GM13976 (cell line): ENCODE data around the gene SPTLC1.
"Not testable (repeated sequence)": the region's sequence is repeated elsewhere in the genome, so short reads cannot be mapped to it uniquely, and the experiment has no call there.

Experiments used
- DNase-seq: peaks from one replicate; pipeline ENCODE4 v3.0.0; 2012; ENCODE audit warnings: low spot score
- in situ Hi-C: fragments of 300-500 bp; cut with MboI; formaldehyde crosslinking; loops from one replicate; pipeline ENCODE4 v1.12.0; 2022; ENCODE audit warnings: low sequenced_read_pairs, mixed read lengths, inconsistent platforms; ENCODE audit not compliant: unreplicated experiment
- TF ChIP-seq, protein P1 (sequence below): IDR thresholded peaks from 2 replicates; pipeline ENCODE4 v1.5.1; 2012; ENCODE audit warnings: borderline replicate concordance, mild to moderate bottlenecking; ENCODE audit not compliant: insufficient read depth; ENCODE audit errors: extremely low read depth, missing control alignments, control extremely low read depth

The SPTLC1 gene

GRCh38 chr9:92159058-92159457, 43.8 kb upstream of the SPTLC1 start:
- DNase-seq, result no peak
- in situ Hi-C loops, result no loop called here
- TF ChIP-seq, protein P1, sequence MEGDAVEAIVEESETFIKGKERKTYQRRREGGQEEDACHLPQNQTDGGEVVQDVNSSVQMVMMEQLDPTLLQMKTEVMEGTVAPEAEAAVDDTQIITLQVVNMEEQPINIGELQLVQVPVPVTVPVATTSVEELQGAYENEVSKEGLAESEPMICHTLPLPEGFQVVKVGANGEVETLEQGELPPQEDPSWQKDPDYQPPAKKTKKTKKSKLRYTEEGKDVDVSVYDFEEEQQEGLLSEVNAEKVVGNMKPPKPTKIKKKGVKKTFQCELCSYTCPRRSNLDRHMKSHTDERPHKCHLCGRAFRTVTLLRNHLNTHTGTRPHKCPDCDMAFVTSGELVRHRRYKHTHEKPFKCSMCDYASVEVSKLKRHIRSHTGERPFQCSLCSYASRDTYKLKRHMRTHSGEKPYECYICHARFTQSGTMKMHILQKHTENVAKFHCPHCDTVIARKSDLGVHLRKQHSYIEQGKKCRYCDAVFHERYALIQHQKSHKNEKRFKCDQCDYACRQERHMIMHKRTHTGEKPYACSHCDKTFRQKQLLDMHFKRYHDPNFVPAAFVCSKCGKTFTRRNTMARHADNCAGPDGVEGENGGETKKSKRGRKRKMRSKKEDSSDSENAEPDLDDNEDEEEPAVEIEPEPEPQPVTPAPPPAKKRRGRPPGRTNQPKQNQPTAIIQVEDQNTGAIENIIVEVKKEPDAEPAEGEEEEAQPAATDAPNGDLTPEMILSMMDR, result no peak

DNA sequence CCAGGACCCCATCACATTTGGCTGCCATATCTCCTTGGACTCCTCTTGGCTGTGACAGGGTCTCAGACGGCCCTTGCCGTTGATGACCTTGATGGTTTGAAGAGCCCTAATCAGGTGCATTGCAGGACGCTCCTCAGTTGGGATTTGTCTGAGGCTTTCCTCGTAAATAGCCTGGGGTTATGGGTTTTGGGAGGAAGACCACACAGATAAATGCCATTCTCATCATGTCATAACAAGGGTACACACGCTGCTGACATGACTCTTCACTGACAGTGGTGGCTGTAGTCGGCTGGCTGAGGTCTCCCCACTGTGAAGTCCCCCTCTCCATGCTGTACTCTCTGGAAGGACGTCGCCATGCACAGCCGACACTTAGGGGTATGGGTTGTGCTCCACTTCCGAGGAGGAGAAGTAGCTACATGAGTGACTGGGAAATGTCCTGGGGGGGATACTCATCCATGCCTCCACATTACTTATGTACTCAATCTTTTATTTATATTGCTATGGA, 42.9 kb upstream of the SPTLC1 start:
- TF ChIP-seq, protein P1, result no peak
- in situ Hi-C loops, result no loop called here
- DNase-seq, result no peak

DNA sequence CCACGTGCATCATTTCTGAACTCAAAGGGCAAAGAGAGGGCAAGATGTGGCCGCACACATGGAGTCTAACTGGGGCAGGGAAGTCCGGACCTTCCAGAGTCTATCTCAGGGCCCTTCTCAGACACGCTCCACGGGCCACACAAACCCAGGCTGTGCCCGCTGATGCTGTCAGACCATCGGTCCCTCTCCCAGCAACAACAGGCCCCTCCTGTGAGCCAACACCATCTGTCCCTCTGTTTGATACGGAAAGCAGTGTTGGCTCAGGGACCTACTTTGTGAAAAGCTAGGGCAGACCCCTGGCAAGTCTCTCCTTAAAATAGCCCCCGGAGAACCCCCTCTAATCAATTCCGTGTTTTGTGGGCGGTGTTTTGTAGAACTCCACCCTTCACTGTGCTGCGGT, 40.5 kb upstream of the SPTLC1 start:
- DNase-seq, in situ Hi-C loops: not testable (repeated sequence)

DNA sequence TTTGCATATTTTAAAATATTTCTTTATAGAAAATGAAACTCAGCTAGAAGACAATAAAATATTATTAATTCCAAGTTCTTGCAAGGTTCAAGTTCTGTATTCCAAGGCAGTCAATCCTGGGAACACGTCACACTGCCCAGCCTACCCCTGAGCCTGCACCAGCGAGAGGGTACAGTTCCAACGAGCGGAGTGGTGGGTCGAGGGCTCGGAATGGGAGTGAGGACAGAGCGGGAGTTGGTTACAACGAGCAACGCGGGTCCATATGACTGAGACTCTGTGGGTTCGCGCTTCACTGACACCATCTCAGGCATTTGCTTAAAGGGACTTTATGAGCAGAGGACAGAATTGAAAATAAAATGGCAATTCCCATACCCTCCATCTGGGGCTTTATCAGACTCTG, 40.0 kb upstream of the SPTLC1 start:
- no peak for DNase-seq
- in situ Hi-C loops, result no loop called here
- TF ChIP-seq, protein P1, result no peak

- DNase-seq, in situ Hi-C loops: not testable (repeated sequence)
These were observed 38.5 kb upstream of the SPTLC1 start for GRCh38 chr9:92153466-92154415.

GRCh38 chr9:92151691-92152393, 36.6 kb upstream of the SPTLC1 start:
- DNase-seq, result no peak
- TF ChIP-seq, protein P1, result no peak
- in situ Hi-C loops, result no loop called here

DNA sequence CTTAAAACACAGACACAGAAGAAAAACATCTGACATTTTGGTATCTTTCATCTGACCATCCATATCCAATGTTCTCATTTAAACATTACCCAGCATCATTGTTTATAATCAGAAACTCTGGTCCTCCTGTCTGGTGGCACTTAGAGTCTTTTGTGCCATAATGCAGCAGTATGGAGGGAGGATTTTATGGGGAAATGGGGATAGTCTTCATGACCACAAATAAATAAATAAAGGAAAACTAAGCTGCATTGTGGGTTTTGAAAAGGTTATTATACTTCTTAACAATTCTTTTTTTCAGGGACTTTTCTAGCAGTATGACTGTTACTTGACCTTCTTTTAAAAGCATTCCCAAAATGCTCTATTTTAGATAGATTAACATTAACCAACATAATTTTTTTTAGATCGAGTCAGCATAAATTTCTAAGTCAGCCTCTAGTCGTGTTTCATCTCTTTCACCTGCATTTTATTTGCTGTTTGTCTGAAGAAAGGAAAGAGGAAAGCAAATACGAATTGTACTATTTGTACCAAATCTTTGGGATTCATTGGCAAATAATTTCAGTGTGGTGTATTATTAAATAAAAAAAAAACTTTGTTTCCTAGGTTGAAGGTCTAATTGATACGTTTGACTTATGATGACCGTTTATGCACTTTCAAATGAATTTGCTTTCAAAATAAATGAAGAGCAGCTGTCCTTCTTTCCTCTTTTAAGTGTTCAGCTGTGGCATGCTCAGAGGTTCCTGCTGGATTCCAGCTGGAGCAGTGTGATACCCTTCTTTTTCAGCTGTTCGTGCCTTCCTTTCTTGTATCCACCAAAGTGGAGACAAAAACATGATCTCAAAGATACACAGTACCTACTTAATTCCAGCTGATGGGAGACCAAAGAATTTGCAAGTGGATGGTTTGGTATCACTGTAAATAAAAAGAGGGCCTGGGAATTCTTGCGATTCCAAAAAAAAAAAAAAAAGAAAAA, 35.6 kb upstream of the SPTLC1 start:
- DNase-seq, in situ Hi-C loops: not testable (repeated sequence)
